GM19467 (cell line): ENCODE data around the gene KRT74.

Experiments used
- ATAC-seq: cut with Tn5 transposase; IDR thresholded peaks from one replicate; pipeline ENCODE4 v1.9.1; 2021; ENCODE audit warnings: mild to moderate bottlenecking, moderate library complexity; ENCODE audit not compliant: unreplicated experiment

Gene KRT74

GRCh38 chr12:52539821-52540173 is 33.8 kb downstream of the KRT74 start:
- ATAC-seq: no peak

GRCh38 chr12:52539083-52539820 is 34.4 kb downstream of the KRT74 start:
- ATAC-seq: no peak

- ATAC-seq: no peak
Observed at GRCh38 chr12:52537101-52537500, 36.5 kb downstream of the KRT74 start.

- no peak for ATAC-seq
Observed at GRCh38 chr12:52535574-52535973, 38.1 kb downstream of the KRT74 start.

- no peak for ATAC-seq
Observed at GRCh38 chr12:52534482-52534881, 39.2 kb downstream of the KRT74 start.

- no peak for ATAC-seq
Observed at GRCh38 chr12:52533686-52534470, 39.8 kb downstream of the KRT74 start.

GRCh38 chr12:52532636-52533035 is 41.0 kb downstream of the KRT74 start:
- ATAC-seq: no peak

GRCh38 chr12:52531566-52532300 is 41.9 kb downstream of the KRT74 start:
- no peak for ATAC-seq

- no peak for ATAC-seq
Observed at GRCh38 chr12:52530905-52531304, 42.7 kb downstream of the KRT74 start.

- no peak for ATAC-seq
Observed at GRCh38 chr12:52530366-52530765, 43.3 kb downstream of the KRT74 start.

- no peak for ATAC-seq
Observed at GRCh38 chr12:52529846-52530245, 43.8 kb downstream of the KRT74 start.

GRCh38 chr12:52529417-52529816 is 44.2 kb downstream of the KRT74 start:
- ATAC-seq: no peak

GRCh38 chr12:52528641-52529143 is 45.0 kb downstream of the KRT74 start:
- ATAC-seq: no peak

GRCh38 chr12:52527121-52527800 is 46.4 kb downstream of the KRT74 start:
- no peak for ATAC-seq

GRCh38 chr12:52526511-52526951 is 47.1 kb downstream of the KRT74 start:
- no peak for ATAC-seq

- no peak for ATAC-seq
Observed at GRCh38 chr12:52525661-52526499, 47.8 kb downstream of the KRT74 start.

GRCh38 chr12:52524898-52525591 is 48.6 kb downstream of the KRT74 start:
- ATAC-seq: no peak

GRCh38 chr12:52524241-52524897 is 49.3 kb downstream of the KRT74 start:
- ATAC-seq: no peak

- ATAC-seq: no peak
Observed at GRCh38 chr12:52523824-52524223, 49.8 kb downstream of the KRT74 start.
